ENCODE data around the gene ELFN1.

The ELFN1 gene

DNA sequence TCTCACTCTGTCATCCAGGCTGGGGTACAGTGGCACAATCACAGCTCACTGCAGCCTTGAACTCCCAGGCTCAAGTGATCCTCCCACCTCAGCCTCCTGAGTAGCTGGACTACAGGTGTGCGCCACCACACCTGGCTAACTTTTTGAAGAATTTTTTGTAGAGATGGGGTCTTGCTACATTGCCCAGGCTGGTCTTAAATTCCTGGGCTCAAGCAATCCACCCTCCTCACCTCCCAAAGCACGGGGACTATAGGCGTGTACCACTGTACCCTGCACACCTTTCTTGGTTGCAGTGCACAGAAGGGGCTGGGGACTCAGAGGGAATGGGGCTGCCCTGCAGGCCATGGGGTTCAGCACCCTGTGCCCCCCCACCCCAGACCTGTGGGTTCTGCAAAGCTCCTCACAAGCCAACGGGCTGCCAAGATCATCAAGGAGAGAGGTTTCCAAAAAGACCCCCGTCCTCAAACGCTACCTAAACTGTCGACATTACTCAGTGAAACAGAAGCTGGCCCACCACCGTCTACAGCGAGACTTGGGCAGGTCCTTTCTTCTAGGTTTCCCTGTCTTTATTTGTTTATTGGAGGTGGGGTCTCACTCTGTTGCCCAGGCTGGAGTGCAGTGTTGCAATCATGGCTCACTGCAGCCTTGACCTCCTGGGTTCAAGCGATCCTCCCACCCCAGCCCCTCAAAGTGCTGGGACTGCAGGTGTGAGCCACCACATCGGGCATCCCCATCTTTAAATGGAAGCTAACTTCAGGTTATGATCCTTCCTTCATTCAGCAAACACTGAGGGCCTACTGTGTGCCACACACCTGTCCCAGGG lies 26.6 kb upstream of the ELFN1 start:
- TF ChIP-seq SIN3A (IDR thresholded peaks at IDR 0.05; ENCODE audit: borderline replicate concordance, insufficient read depth, low read length) (no peak), TAF1 (IDR thresholded peaks at IDR 0.05; ENCODE audit: borderline replicate concordance, insufficient read depth, low read length) (no peak), FOXP2 (optimal IDR thresholded peaks at IDR 0.05; ENCODE audit: borderline replicate concordance, extremely low read depth, extremely low read length, insufficient read depth) (no peak), POLR2AphosphoS5 (IDR thresholded peaks at IDR 0.05; ENCODE audit: low read depth, low read length) (no peak)
- TF ChIP-seq, protein P1, sequence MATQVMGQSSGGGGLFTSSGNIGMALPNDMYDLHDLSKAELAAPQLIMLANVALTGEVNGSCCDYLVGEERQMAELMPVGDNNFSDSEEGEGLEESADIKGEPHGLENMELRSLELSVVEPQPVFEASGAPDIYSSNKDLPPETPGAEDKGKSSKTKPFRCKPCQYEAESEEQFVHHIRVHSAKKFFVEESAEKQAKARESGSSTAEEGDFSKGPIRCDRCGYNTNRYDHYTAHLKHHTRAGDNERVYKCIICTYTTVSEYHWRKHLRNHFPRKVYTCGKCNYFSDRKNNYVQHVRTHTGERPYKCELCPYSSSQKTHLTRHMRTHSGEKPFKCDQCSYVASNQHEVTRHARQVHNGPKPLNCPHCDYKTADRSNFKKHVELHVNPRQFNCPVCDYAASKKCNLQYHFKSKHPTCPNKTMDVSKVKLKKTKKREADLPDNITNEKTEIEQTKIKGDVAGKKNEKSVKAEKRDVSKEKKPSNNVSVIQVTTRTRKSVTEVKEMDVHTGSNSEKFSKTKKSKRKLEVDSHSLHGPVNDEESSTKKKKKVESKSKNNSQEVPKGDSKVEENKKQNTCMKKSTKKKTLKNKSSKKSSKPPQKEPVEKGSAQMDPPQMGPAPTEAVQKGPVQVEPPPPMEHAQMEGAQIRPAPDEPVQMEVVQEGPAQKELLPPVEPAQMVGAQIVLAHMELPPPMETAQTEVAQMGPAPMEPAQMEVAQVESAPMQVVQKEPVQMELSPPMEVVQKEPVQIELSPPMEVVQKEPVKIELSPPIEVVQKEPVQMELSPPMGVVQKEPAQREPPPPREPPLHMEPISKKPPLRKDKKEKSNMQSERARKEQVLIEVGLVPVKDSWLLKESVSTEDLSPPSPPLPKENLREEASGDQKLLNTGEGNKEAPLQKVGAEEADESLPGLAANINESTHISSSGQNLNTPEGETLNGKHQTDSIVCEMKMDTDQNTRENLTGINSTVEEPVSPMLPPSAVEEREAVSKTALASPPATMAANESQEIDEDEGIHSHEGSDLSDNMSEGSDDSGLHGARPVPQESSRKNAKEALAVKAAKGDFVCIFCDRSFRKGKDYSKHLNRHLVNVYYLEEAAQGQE (IDR thresholded peaks at IDR 0.05; ENCODE audit: insufficient read depth in 1 of 2, low read depth in 2 of 2, low read length in 2 of 2): no peak

DNA sequence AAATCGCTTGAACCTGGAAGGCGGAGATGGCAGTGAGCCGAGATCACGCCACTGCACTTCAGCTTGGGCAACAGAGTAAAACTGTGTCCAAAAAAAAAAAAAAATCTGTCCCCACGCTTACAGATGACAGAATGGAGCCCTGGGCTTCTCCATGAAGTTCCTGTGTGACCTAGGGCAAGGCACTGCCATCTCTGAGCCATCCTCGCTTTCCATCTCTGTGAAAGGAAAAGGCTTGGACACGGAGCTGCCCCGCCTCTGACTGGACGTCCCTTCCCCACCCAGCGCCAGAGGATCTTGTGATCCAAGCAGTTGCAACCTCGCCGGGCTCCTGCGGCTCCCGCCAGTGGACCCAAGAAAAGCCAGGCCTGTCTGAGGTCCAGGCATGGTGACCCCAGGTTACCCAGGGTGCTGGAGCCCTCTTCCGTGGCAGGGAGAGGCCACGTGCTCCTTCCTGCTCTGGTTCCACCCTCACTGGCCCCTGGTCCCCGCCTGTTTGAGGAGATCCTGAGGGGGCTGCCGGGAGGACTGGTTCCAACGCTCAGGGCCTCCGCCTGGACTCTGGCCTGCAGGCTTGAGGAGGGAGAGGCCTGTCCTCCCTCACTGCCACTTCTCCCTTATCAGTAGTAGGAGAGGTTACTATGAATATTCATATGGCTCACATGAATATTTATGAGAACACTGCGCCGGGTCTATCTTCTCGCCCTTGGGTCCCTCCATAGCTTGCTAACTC lies 25.6 kb upstream of the ELFN1 start:
- TF ChIP-seq TAF1 (IDR thresholded peaks at IDR 0.05; ENCODE audit: borderline replicate concordance, insufficient read depth, low read length) (no peak), SIN3A (IDR thresholded peaks at IDR 0.05; ENCODE audit: borderline replicate concordance, insufficient read depth, low read length) (no peak), POLR2AphosphoS5 (IDR thresholded peaks at IDR 0.05; ENCODE audit: low read depth, low read length) (no peak), FOXP2 (optimal IDR thresholded peaks at IDR 0.05; ENCODE audit: borderline replicate concordance, extremely low read depth, extremely low read length, insufficient read depth) (no peak)
- TF ChIP-seq, protein P1 (IDR thresholded peaks at IDR 0.05; ENCODE audit: insufficient read depth in 1 of 2, low read depth in 2 of 2, low read length in 2 of 2): no peak

DNA sequence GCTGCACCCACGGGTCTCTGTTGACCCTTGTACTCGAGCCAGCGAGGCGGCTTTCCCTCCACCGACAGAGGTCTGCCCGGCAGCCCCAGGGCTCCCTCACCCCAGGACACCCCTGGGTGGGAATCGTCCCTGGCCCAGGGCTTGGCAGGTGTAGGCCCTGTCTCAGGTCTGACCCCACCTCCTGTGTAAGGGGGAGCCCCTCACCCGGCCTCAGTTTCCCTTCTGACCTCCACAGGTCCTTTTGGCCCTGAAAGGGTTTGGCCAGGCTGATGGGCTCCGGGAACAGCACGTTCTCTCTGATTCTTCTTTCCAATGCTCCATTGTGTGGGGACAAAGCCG lies 25.0 kb upstream of the ELFN1 start:
- TF ChIP-seq TAF1 (IDR thresholded peaks at IDR 0.05; ENCODE audit: borderline replicate concordance, insufficient read depth, low read length) (no peak), POLR2AphosphoS5 (IDR thresholded peaks at IDR 0.05; ENCODE audit: low read depth, low read length) (no peak), FOXP2 (optimal IDR thresholded peaks at IDR 0.05; ENCODE audit: borderline replicate concordance, extremely low read depth, extremely low read length, insufficient read depth) (no peak), SIN3A (IDR thresholded peaks at IDR 0.05; ENCODE audit: borderline replicate concordance, insufficient read depth, low read length) (no peak)
- TF ChIP-seq, protein P1 (IDR thresholded peaks at IDR 0.05; ENCODE audit: insufficient read depth in 1 of 2, low read depth in 2 of 2, low read length in 2 of 2): no peak

DNA sequence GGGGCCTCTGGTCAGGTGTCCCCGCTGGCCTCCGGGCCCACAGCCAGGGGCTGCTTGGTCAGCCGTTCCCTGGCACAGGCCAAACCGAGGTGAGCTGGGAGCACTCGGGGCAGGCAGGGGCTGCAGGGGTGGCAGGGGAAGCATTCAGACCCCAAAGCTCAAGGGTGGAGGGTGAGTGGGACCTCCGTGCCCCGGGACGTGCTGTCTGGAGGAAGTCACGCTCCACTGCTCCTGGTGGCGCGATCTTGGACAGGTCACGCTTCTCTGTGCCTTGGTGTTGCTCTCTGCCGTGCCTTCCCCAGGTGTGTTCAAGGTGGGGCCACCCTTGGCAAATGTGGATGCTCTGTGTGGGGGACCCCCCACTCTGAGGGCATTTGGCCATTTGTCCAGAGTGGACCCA lies 24.6 kb upstream of the ELFN1 start:
- no peak for TF ChIP-seq FOXP2 (optimal IDR thresholded peaks at IDR 0.05; ENCODE audit: borderline replicate concordance, extremely low read depth, extremely low read length, insufficient read depth)
- no peak for TF ChIP-seq SIN3A (IDR thresholded peaks at IDR 0.05; ENCODE audit: borderline replicate concordance, insufficient read depth, low read length)
- no peak for TF ChIP-seq TAF1 (IDR thresholded peaks at IDR 0.05; ENCODE audit: borderline replicate concordance, insufficient read depth, low read length)
- no peak for TF ChIP-seq POLR2AphosphoS5 (IDR thresholded peaks at IDR 0.05; ENCODE audit: low read depth, low read length)

DNA sequence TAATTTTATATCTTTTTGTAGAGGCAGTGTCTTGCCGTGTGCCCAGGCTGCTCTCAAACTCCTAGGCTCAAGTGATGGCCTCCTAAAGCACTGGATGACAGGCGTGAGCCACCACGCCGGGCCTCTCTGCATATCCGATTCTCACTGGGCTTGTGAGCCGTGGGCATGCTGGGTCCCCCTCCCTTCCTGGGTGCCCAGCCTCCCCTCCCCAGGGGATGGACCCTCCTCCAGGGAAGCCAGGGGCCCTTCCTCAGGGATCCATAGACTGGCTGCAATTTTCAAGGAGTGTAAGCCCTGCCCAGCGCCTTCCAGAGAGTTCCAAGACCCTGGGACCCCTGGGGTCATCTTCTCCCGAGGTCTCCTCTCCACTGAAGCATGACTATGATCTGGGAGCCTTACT lies 23.7 kb upstream of the ELFN1 start:
- TF ChIP-seq, protein P1 (IDR thresholded peaks at IDR 0.05; ENCODE audit: insufficient read depth in 1 of 2, low read depth in 2 of 2, low read length in 2 of 2): no peak
- TF ChIP-seq FOXP2 (optimal IDR thresholded peaks at IDR 0.05; ENCODE audit: borderline replicate concordance, extremely low read depth, extremely low read length, insufficient read depth) (no peak), TAF1 (IDR thresholded peaks at IDR 0.05; ENCODE audit: borderline replicate concordance, insufficient read depth, low read length) (no peak), POLR2AphosphoS5 (IDR thresholded peaks at IDR 0.05; ENCODE audit: low read depth, low read length) (no peak), SIN3A (IDR thresholded peaks at IDR 0.05; ENCODE audit: borderline replicate concordance, insufficient read depth, low read length) (no peak)
